AG04449 (cell line): ENCODE data around the gene SPG7.

ENCODE experiments used
- CTCF ChIA-PET: fragments of 350-600 bp; formaldehyde crosslinking; extraction: SDS; loops from one replicate; lab custom pipeline; 2021; ENCODE audit warnings: antibody characterized with exemption; lab: Yijun Ruan, JAX
- POLR2A ChIA-PET: fragments of 400-600, 350-600 bp; formaldehyde crosslinking; extraction: SDS; loops from one replicate; lab custom pipeline; 2020; ENCODE audit warnings: antibody characterized with exemption, inconsistent platforms; lab: Yijun Ruan, JAX
- DNase-seq: peaks from one replicate; pipeline ENCODE4 v3.0.0-alpha.2; 2010; ENCODE audit warnings: low read depth, low spot score
- H3K4me3 ChIP-seq: 2 replicates; pipeline ENCODE4 v1.5.1; 2011; ENCODE audit warnings: low read depth, mild to moderate bottlenecking, control low read depth, low read length
- CTCF ChIP-seq: IDR thresholded peaks from one replicate; pipeline ENCODE4 v1.5.1; 2011; ENCODE audit warnings: mild to moderate bottlenecking, moderate library complexity, low read length, control low read depth, inconsistent platforms; ENCODE audit not compliant: insufficient read depth; ENCODE audit errors: missing control alignments

SPG7 gene

DNA sequence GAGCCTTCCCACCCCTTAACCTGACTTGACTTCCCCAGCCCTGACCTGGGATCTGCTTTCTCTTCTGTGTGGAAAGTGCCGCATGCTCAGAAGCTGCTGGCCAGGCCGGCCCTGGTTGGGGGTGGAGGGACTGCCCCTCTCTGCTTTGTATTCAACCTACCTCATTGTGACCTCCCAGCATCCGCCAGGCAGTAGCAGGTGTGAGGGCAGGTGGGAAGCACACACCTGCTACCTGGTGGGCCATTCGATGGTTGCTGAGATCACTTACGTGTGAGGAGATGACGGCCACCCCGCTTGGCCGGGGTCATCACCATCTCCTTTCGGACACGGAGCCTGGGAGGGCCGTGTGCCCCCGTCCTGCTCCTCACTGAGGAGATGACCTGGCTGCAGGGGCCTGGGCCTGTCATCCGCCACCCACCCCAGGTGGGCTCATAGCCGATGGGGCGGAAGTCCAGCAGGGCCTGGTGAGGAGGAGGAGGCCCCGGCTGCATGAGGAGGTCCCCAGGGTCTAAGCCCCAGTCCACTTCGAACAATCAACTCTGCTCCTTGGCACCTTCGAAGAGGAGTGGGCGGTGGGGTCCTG is 74.5 kb downstream of the SPG7 start:
- DNase-seq, result no peak
- POLR2A ChIA-PET, result no interaction called here
- CTCF ChIA-PET, result interaction anchor here (1.1 to 1.7 kb wide), 3 partner anchors 7 to 59 kb away, joined by 4 to 5 read pairs (median 4); partner anchors contain the start of gene CPNE7
- TF ChIP-seq CTCF, result no peak
- no peak overlapping the region for H3K4me3 ChIP-seq

DNA sequence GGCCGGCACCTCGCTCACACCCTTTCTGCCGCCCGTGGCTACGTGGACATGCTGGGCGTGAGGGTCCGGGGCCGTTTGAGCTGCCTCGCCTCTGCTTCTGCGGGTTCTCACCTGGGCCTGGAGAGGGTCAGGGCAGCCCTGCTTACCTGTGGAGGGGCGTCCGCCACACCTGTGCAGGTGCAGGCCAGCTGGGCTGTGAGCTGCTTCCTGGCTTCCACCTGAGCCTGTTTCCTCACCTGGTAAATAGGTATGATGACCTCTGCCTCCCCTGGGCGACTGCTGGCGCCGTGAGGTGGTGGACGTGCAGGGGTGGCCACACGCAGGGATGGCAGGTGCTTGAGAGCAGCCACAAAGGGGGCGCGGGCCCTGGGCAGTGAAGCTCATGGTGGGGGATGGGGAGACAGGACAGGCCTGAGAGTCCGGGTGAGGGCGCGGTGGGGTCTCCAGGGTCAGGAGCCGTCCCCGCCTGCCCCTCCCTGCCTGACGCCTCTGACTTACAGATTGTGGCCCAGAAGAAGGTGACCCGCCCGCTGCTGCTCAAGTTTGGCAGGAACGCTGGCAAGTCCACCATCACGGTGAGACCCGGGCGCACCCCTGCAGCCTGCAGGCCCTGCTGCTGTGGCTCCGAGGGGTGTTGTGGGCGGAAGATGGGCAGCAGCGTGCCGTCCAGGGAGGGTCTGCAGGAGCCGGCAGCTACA is 75.1 kb downstream of the SPG7 start:
- ChIA-PET CTCF (interaction anchor here (1.1 to 1.7 kb wide), 4 partner anchors 8 to 58 kb away, joined by 4 to 5 read pairs (median 4); partner anchors contain the start of gene CPNE7), POLR2A (no interaction called here)
- DNase-seq, result no peak
- TF ChIP-seq CTCF, result no peak
- no peak overlapping the region for H3K4me3 ChIP-seq

DNA sequence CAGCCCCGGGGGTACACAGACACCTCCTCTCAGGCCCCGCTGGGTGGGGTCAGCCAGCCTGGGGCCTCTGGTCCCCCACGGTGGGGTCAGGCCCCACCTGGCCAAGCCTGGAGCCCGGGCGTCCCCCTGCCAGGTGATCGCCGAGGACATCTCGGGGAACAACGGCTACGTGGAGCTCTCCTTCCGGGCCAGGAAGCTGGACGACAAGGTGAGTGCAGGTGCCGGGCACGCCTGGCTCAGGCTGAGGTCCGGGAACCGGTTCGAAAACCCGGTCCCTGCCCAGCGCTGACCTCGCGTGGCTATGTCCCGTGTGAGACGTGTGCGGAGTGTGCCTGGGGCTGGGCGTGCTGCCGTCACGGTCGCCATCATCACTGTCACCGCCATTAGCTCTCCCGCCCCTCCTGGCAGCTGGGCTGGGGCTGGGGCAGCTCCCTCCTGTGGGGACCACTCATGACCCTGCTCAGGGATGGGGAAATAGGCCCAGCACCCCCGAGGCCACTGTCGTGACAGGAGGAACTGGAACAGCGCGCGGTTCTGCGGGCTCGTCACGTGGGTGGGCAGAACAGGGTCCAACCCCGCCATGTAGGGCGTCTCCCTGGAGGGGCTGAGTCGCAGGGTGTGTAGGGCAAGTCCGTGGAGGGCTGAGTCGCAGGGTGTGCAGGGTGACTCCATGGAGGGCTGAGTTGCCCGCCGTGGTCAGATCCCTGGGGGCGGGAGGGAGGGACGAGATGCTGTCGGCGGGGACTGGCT is 75.9 kb downstream of the SPG7 start:
- ChIA-PET POLR2A (interaction anchor here (0.6 kb wide), 1 partner anchor 19 kb away, joined by 3 read pairs; no protein-coding TSS in a partner anchor), CTCF (interaction anchor here (1.3 to 1.7 kb wide), 3 partner anchors 8 to 57 kb away, joined by 4 to 5 read pairs (median 4); partner anchors contain the start of gene CPNE7)
- DNase-seq, result no peak
- TF ChIP-seq CTCF, result no peak
- no peak overlapping the region for H3K4me3 ChIP-seq

- ChIA-PET CTCF (interaction anchor here (0.9 to 1.5 kb wide), 2 partner anchors 7 to 31 kb away, joined by 3 to 4 read pairs; no protein-coding TSS in a partner anchor), POLR2A (interaction anchor here (0.6 kb wide), 1 partner anchor 18 kb away, joined by 3 read pairs; no protein-coding TSS in a partner anchor)
- DNase-seq, result no peak
- no peak for TF ChIP-seq CTCF
- no peak overlapping the region for H3K4me3 ChIP-seq
Measured at GRCh38 chr16:89584768-89585549, 76.8 kb downstream of the SPG7 start.

- H3K4me3 ChIP-seq, result no peak overlapping the region
- ChIA-PET POLR2A (no interaction called here), CTCF (interaction anchor here (1.3 kb wide), 1 partner anchor 55 kb away, joined by 3 read pairs; no protein-coding TSS in a partner anchor)
- DNase-seq, result no peak
- no peak for TF ChIP-seq CTCF
Measured at GRCh38 chr16:89586218-89586617, 78.0 kb downstream of the SPG7 start.
